GM19099 (cell line): ENCODE data around the gene WDR5.

Experiments used
- POLR2A ChIP-seq: IDR thresholded peaks from 3 replicates; pipeline ENCODE4 v1.6.1; 2011; ENCODE audit warnings: low read depth; ENCODE audit not compliant: insufficient read length; ENCODE audit errors: extremely low read depth

Gene WDR5

DNA sequence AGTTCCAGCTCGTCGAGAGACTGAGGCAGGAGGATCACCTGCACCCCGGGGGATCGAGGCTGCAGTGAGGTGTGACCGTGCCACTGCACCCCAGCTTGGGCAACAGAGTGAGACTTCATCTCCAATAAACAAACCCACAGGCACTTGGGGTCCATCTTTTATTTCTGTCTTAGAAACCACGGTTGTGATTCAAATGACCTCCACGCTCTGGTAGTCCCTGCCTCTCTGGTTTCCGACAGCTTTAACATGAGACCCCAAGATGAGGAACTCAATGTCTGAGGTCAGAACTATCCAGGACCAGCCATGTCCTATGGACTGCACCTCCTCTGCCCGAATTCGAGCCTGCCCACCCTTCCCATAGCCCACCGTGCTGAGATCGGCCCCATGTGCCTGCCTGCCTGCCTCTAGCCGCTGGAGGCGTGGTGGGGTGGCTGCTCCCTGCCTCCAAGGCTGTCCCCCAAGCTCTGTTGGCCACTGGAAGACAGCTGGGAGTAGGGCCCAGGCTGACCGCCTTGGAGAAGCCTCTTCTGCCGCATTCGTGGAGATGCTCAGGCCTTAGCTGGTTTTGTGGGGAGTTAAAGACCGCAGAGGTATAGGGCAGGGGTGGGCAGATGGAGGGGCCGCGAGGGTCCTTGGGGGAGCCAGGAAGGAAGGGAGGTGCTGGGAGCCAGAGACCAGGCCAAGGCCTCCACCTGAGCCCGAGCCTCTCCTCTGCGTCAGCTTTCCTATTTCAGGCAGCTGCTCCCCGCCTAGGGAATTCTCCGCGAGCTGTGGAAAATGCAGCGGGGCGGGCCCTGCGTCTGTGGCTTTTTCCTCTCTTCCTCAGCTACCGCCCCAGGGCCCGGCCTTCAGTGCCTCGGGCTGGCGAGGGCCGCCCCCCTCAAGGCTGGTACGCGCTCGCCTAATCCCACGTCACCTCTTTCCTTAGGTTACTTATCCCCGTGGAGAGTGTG lies 6.9 kb upstream of the WDR5 start:
- no peak for TF ChIP-seq POLR2A

DNA sequence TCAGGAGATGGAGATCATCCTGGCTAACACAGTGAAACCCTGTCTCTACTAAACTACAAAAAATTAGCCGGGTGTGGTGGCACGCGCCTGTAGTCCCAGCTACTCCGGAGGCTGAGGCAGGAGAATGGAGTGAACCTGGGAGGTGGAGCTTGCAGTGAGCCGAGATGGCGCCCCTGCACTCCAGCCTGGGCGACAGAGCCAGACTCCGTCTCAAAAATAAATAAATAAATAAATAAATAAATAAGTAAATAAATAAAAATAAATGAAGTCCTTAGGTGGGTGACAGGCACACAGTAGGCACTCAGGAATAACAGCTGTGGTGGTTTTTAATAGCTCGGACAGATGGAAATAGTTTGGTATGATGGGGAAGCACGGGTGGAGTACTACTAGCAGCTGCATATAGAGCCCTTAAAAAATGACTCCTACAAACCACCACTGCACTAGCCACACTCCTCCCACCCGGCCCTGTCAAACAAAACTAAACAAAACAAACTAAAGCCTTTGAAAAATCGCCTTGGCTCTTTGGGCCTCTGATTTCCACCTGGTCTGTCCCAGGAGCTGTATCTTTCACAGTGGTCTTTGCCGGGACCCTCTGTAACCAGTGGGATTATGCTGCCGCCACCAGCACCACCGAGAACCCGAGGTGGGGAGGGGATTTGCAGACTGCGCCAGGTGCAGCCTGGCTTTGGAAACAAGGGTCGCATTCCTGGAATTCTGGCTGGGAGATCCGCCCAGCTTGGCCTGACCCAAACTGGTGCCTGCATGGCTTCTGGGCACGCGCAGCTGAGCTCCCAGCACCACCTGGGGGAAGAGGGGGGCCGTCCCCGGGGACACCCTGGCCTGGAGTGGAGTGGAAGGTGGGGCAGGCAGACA lies 5.1 kb upstream of the WDR5 start:
- TF ChIP-seq POLR2A, result no peak

DNA sequence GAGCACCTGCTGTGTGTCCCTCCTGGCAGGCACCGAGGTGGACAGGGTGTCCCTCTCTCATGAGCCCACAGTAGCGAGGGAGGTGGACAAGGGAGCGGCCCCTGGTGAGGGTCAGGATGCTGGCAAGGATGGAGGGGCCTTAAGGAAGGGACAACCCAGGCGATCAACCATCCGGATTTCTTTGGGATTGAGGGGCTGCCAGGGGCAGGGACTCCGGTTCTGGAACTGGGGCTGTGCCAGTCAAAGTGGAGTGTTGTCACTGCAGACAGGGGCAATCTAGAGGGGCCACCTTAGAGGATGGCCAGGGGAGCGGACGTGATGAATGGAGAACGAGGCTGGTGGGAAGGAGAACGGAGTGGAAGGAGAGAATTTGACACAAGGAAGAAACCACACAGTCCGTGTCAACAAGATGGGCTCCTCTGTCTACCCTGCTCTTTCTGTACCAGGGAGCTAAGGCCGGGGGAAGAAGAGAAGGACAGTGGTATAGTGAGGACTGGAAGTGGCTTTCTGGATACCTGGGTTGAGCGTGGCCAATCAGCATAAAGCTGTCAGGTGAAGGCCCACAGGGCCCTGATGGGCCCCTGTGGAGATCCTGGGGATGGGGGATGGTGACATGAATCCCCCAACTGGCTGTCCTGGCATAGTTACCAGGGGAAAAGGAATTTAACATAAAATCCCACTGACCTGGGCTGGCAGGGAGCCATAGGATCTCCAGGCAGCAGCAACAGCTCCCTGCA lies 4.2 kb upstream of the WDR5 start:
- TF ChIP-seq POLR2A, result no peak

DNA sequence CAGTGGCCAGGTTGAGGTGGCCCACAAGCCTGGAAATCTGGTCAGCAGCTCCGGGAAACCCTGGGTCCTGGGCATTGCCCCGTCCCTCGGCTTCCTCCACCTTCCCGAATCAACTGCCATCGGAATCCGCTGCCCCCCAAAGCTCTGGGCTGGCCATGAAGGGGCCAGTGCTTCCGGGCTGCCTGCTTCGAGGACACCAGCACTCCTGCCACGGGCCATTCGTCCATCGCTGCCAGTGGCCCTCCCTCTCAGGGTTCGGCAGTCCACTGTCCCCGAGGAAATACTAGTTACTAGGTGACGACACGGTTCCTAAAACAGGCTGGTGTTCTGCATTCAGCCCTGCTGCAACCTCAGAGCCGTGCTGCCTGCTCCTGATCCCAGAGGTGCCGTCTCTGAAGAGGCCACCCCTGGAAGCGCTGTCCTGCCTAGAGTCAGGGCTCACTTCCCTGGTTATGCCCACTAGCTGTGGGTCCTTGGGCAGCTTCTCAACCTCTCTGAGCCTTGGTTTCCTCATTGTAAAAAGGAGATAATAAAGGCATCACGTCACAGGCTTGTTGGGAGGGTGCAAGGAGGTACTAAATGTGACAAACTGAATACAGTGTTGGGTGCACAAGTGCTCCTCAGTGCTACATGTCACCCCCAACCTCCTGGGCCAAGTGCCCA lies 3.5 kb upstream of the WDR5 start:
- TF ChIP-seq POLR2A, result no peak

- TF ChIP-seq POLR2A, result no peak
These were observed 936 bp upstream of the WDR5 start for GRCh38 chr9:134134949-134135342.

GRCh38 chr9:134136118-134136995 lies 475 bp downstream of the WDR5 start:
- no peak for TF ChIP-seq POLR2A

DNA sequence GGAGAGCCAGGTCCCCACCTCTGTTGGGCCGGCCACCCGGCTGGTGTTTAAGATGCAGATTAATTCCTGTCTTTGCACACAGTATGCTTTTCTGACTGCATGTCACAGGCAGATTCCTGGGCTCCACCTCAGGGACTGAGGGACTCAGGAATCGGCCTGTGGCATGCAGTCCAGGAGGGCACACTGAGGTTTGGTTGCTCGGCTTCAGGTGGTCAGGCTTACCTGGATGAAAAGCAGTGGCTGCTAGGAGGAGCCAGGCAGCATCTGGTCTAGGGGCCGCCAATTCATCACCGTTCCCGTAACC lies 1.1 kb downstream of the WDR5 start:
- TF ChIP-seq POLR2A, result no peak

DNA sequence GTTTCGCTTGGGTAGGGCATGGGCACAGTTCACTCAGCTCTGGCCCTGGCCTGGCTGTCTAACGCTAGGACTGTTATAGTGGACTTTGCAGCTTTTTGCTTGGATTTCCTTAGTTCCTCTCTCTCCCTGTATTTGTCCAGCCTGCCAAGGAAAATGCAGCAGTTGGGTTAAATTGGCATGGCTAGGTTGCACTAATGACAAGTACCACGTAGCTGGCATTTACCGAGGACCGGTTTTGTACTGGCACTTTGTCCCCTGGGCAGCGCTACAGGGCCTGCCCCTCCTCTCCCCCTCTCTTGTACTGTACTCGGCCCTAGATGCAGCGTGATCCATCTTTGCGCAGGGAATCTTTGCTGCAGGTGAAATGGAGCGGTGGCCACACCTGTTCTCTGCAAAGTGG lies 2.4 kb downstream of the WDR5 start:
- no peak for TF ChIP-seq POLR2A

GRCh38 chr9:134139081-134139480 lies 3.2 kb downstream of the WDR5 start:
- no peak for TF ChIP-seq POLR2A

GRCh38 chr9:134141906-134142305 lies 6.0 kb downstream of the WDR5 start:
- no peak for TF ChIP-seq POLR2A

DNA sequence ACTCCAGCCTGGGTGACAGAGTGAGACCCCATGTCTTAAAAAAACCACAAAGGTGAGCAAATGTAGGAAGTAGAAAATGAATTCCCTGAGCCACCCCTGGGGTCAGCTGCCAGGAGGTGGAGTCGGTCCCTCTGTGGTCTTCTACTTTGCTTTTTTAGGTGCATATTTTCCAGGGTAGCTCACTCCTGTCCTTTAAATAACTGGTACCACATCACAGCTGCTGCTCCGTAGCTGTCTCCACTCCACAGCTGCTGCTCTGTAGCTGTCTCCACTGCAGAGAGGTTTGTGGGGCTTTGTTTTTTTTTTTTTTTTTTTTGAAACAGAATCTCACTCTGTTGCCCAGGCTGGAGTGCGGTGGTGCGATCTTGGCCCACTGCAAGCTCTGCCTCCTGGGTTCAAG lies 8.9 kb downstream of the WDR5 start:
- TF ChIP-seq POLR2A, result no peak

- TF ChIP-seq POLR2A, result no peak
These were observed 9.4 kb downstream of the WDR5 start for GRCh38 chr9:134145262-134145661.

DNA sequence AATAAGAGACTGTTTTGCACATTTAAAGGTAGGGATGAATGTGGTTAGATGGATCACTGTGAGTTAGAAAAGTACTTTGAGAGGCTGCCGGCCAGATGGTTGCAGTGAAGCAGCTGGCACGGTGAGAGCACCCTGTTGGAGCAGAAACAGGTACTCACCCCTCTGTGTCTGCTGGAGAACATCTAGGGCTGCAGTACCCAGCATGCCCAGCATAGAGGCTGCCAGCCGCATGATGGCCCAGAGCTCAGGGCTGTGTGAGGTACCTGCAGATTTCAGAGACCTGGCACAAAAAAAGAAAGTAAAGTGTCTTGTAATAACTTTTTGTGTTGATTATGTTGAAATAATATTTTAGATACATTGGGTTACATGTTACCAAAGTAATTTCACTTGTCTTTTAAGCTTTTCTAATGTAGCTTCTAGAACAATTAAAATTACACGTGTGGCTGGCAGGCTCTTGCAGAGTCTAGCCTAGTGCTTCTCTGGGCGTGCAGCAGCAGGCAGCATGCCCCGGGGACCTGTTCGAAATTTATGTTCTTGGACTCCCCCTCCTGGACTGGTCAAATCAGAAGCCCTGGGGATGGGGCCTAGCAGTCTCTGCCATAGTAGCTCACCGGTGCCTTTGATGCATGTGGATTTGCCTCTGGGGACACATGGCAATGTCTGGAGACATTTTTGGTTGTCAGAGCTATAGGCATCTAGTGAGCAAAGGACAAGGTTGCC lies 11.1 kb downstream of the WDR5 start:
- TF ChIP-seq POLR2A, result no peak
